Measurements from ENCODE around the gene MOV10. TPM values are rescaled to one million over a fixed set of nuclear protein-coding genes. Genes with fewer than 3 reads are reported as not detected.
A peak's percentile ranks its signal among the peaks of the same experiment; 100 is the strongest.

MOV10 gene
- total and polyA plus RNA-seq, 2 of the 13 experiments (the other 11 are each of a cell fraction or from before 2014, with no cell fraction given), result 56.4 to 58.2 TPM

DNA sequence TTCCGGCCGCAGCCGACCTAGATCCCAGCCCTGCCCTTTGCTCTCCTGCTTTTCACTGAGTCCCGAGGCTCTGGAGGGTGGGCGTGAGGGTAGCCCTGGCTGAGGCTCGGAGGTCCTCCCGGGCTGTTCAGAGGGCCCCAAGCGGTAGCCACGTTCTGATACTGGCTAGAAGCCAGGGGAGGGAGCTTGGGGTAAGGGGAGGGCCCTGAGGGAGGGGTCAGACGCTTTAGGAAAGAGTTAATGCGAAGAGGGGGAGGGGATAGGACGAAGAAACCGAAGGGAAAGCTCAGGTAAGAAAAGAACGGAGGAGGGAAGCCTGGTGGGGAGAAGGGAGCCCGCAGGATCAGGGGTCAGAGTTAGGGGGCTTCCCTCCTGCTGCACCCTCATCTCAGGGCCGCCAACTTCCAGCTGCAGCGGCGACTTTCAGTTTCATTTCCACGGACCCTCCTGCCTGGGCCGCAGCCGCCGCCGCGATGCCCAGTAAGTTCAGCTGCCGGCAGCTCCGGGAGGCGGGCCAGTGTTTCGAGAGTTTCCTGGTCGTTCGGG is at the start of gene MOV10 (continued):
- TF ChIP-seq GPN1 (CRISPR knock-in tag; IDR thresholded peaks at IDR 0.05; ENCODE audit: borderline replicate concordance) (0 out of 2 replicates have a peak, but pooled peaks have one; percentile 29), ASH2L (IDR thresholded peaks at IDR 0.05; ENCODE audit: insufficient read length, low read depth, low read length) (peak; percentile 82), CREB1 (IDR thresholded peaks at IDR 0.05) (no peak), CREB1 (CRISPR knock-in tag; IDR thresholded peaks at IDR 0.05) (0 out of 2 replicates have a peak, but pooled peaks have one; percentile 4), MIER2 (CRISPR knock-in tag; IDR thresholded peaks at IDR 0.05) (no peak), LCORL (IDR thresholded peaks at IDR 0.05) (no peak), LCORL (CRISPR knock-in tag; IDR thresholded peaks at IDR 0.05) (no peak), ZNF761 (CRISPR knock-in tag; conservative IDR thresholded peaks at IDR 0.05) (no peak), ZNF510 (CRISPR knock-in tag; IDR thresholded peaks at IDR 0.05; ENCODE audit: low read depth) (0 out of 2 replicates have a peak, but pooled peaks have one; percentile 37), ZNF350 (CRISPR knock-in tag; IDR thresholded peaks at IDR 0.05; ENCODE audit: borderline replicate concordance, low read depth) (peak; percentile 30; the same call in 1 of the 2 replicates), ZNF768 (CRISPR knock-in tag; IDR thresholded peaks at IDR 0.05) (no peak), ZFP82 (CRISPR knock-in tag; IDR thresholded peaks at IDR 0.05; ENCODE audit: borderline replicate concordance) (0 out of 2 replicates have a peak, but pooled peaks have one; percentile 67), EED (CRISPR knock-in tag; IDR thresholded peaks at IDR 0.05) (no peak), MED8 (CRISPR knock-in tag; IDR thresholded peaks at IDR 0.05; ENCODE audit: insufficient replicate concordance) (peak; percentile 35), ZC3H13 (CRISPR knock-in tag; IDR thresholded peaks at IDR 0.05) (no peak), PHF8 (CRISPR knock-in tag; IDR thresholded peaks at IDR 0.05) (peak; percentile 79), MAFK (conservative IDR thresholded peaks at IDR 0.05 in 1 of 2, IDR thresholded peaks at IDR 0.05 in 1 of 2; ENCODE audit: low read length in 2 of 2) (no peak), SMYD3 (CRISPR knock-in tag; IDR thresholded peaks at IDR 0.05) (no peak)
- TF ChIP-seq, protein P1, sequence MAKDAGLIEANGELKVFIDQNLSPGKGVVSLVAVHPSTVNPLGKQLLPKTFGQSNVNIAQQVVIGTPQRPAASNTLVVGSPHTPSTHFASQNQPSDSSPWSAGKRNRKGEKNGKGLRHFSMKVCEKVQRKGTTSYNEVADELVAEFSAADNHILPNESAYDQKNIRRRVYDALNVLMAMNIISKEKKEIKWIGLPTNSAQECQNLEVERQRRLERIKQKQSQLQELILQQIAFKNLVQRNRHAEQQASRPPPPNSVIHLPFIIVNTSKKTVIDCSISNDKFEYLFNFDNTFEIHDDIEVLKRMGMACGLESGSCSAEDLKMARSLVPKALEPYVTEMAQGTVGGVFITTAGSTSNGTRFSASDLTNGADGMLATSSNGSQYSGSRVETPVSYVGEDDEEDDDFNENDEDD (CRISPR knock-in tag; IDR thresholded peaks at IDR 0.05; ENCODE audit: borderline replicate concordance), result no peak
- TF ChIP-seq, protein P2, sequence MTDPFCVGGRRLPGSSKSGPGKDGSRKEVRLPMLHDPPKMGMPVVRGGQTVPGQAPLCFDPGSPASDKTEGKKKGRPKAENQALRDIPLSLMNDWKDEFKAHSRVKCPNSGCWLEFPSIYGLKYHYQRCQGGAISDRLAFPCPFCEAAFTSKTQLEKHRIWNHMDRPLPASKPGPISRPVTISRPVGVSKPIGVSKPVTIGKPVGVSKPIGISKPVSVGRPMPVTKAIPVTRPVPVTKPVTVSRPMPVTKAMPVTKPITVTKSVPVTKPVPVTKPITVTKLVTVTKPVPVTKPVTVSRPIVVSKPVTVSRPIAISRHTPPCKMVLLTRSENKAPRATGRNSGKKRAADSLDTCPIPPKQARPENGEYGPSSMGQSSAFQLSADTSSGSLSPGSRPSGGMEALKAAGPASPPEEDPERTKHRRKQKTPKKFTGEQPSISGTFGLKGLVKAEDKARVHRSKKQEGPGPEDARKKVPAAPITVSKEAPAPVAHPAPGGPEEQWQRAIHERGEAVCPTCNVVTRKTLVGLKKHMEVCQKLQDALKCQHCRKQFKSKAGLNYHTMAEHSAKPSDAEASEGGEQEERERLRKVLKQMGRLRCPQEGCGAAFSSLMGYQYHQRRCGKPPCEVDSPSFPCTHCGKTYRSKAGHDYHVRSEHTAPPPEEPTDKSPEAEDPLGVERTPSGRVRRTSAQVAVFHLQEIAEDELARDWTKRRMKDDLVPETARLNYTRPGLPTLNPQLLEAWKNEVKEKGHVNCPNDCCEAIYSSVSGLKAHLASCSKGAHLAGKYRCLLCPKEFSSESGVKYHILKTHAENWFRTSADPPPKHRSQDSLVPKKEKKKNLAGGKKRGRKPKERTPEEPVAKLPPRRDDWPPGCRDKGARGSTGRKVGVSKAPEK (CRISPR knock-in tag; IDR thresholded peaks at IDR 0.05; ENCODE audit: borderline replicate concordance), result peak; percentile 20; the same call in 1 of the 2 replicates
- TF ChIP-seq, protein P3, sequence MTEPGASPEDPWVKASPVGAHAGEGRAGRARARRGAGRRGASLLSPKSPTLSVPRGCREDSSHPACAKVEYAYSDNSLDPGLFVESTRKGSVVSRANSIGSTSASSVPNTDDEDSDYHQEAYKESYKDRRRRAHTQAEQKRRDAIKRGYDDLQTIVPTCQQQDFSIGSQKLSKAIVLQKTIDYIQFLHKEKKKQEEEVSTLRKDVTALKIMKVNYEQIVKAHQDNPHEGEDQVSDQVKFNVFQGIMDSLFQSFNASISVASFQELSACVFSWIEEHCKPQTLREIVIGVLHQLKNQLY (CRISPR knock-in tag; IDR thresholded peaks at IDR 0.05), result no peak
- TF ChIP-seq, protein P4, sequence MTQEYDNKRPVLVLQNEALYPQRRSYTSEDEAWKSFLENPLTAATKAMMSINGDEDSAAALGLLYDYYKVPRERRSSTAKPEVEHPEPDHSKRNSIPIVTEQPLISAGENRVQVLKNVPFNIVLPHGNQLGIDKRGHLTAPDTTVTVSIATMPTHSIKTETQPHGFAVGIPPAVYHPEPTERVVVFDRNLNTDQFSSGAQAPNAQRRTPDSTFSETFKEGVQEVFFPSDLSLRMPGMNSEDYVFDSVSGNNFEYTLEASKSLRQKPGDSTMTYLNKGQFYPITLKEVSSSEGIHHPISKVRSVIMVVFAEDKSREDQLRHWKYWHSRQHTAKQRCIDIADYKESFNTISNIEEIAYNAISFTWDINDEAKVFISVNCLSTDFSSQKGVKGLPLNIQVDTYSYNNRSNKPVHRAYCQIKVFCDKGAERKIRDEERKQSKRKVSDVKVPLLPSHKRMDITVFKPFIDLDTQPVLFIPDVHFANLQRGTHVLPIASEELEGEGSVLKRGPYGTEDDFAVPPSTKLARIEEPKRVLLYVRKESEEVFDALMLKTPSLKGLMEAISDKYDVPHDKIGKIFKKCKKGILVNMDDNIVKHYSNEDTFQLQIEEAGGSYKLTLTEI (CRISPR knock-in tag; conservative IDR thresholded peaks at IDR 0.05), result no peak
- TF ChIP-seq, protein P5, sequence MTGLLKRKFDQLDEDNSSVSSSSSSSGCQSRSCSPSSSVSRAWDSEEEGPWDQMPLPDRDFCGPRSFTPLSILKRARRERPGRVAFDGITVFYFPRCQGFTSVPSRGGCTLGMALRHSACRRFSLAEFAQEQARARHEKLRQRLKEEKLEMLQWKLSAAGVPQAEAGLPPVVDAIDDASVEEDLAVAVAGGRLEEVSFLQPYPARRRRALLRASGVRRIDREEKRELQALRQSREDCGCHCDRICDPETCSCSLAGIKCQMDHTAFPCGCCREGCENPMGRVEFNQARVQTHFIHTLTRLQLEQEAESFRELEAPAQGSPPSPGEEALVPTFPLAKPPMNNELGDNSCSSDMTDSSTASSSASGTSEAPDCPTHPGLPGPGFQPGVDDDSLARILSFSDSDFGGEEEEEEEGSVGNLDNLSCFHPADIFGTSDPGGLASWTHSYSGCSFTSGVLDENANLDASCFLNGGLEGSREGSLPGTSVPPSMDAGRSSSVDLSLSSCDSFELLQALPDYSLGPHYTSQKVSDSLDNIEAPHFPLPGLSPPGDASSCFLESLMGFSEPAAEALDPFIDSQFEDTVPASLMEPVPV (CRISPR knock-in tag; IDR thresholded peaks at IDR 0.05), result no peak
